ENCODE results near the gene SEPTIN3. TPM values are rescaled to one million over a fixed set of nuclear protein-coding genes. Genes with fewer than 3 reads are reported as not detected.
A peak's percentile ranks its signal among the peaks of the same experiment; 100 is the strongest.

Gene SEPTIN3
- total and polyA plus RNA-seq, 2 donors (not counting 1 experiment from before 2014, with no cell fraction given): 0.05 to 0.33 TPM

- Histone ChIP-seq H3K4me1 (ENCODE audit: control insufficient read depth, extremely low read depth, insufficient read depth, low read length) (peaks cover 2% of the 10 kb centered on the region), H3K9ac (ENCODE audit: insufficient read depth, low read length) (no peak overlapping the region), H3K9me3 (ENCODE audit: control insufficient read depth, insufficient read depth, low read depth, low read length) (no peaks in the 10 kb centered on the region), H3K36me3 (ENCODE audit: control insufficient read depth, insufficient read depth, low read length) (no peaks in the 10 kb centered on the region), H3K27ac (ENCODE audit: insufficient read depth, low read length) (no peak overlapping the region), H3K4me2 (ENCODE audit: extremely low read depth, insufficient read depth, low read length) (no peak overlapping the region), H4K20me1 (ENCODE audit: control insufficient read depth, extremely low read depth, insufficient read depth, low read length) (no peaks in the 10 kb centered on the region), H3K27me3 (ENCODE audit: control insufficient read depth, insufficient read depth, low read length) (peaks cover 6% of the 10 kb centered on the region), H3K4me3 (replicated peaks in 1 of 4; ENCODE audit: control extremely low read depth in 1 of 4, insufficient read depth in 1 of 4, low read depth in 3 of 4, low read length in 4 of 4) (no peak overlapping the region), H2AFZ (ENCODE audit: low read length) (no peak overlapping the region), H3K79me2 (ENCODE audit: control insufficient read depth, insufficient read depth, low read length) (no peaks in the 10 kb centered on the region)
- DNase-seq (ENCODE audit: low read depth in 2 of 2): no peak
- no peak for TF ChIP-seq CTCF (conservative IDR thresholded peaks at IDR 0.05 in 1 of 2, IDR thresholded peaks at IDR 0.05 in 1 of 2; ENCODE audit: low read depth in 1 of 2, low read length in 2 of 2)
- TF ChIP-seq EZH2 (IDR thresholded peaks at IDR 0.05; ENCODE audit: low read length, missing control alignments): no peak
Measured at GRCh38 chr22:41923595-41924276, 45.5 kb upstream of the SEPTIN3 start.

- H3K9me3 ChIP-seq (ENCODE audit: control insufficient read depth, insufficient read depth, low read depth, low read length): no peaks in the 10 kb centered on the region
- no peak overlapping the region for H3K27ac ChIP-seq (ENCODE audit: insufficient read depth, low read length)
- no peak overlapping the region for H3K9ac ChIP-seq (ENCODE audit: insufficient read depth, low read length)
- no peaks in the 10 kb centered on the region for H3K36me3 ChIP-seq (ENCODE audit: control insufficient read depth, insufficient read depth, low read length)
- no peak overlapping the region for H2AFZ ChIP-seq (ENCODE audit: low read length)
- peak; percentile 15 to 28 for DNase-seq (ENCODE audit: low read depth in 2 of 2)
- TF ChIP-seq EZH2 (IDR thresholded peaks at IDR 0.05; ENCODE audit: low read length, missing control alignments) (no peak), CTCF (conservative IDR thresholded peaks at IDR 0.05 in 1 of 2, IDR thresholded peaks at IDR 0.05 in 1 of 2; ENCODE audit: low read depth in 1 of 2, low read length in 2 of 2) (peak; percentile 43 to 48)
- H3K4me3 ChIP-seq (replicated peaks in 1 of 4; ENCODE audit: control extremely low read depth in 1 of 4, insufficient read depth in 1 of 4, low read depth in 3 of 4, low read length in 4 of 4): peak overlapping the region in 1 of 4 experiments; percentile 7
- H3K79me2 ChIP-seq (ENCODE audit: control insufficient read depth, insufficient read depth, low read length): no peaks in the 10 kb centered on the region
- peaks cover 2% of the 10 kb centered on the region for H3K4me1 ChIP-seq (ENCODE audit: control insufficient read depth, extremely low read depth, insufficient read depth, low read length)
- no peaks in the 10 kb centered on the region for H4K20me1 ChIP-seq (ENCODE audit: control insufficient read depth, extremely low read depth, insufficient read depth, low read length)
- peaks cover 6% of the 10 kb centered on the region for H3K27me3 ChIP-seq (ENCODE audit: control insufficient read depth, insufficient read depth, low read length)
- H3K4me2 ChIP-seq (ENCODE audit: extremely low read depth, insufficient read depth, low read length): peak overlapping the region; percentile 45
Measured at GRCh38 chr22:41925783-41926460, 43.3 kb upstream of the SEPTIN3 start.

- DNase-seq (ENCODE audit: low read depth in 2 of 2): no peak
- H4K20me1 ChIP-seq (ENCODE audit: control insufficient read depth, extremely low read depth, insufficient read depth, low read length): no peaks in the 10 kb centered on the region
- TF ChIP-seq CTCF (conservative IDR thresholded peaks at IDR 0.05 in 1 of 2, IDR thresholded peaks at IDR 0.05 in 1 of 2; ENCODE audit: low read depth in 1 of 2, low read length in 2 of 2): no peak
- TF ChIP-seq EZH2 (IDR thresholded peaks at IDR 0.05; ENCODE audit: low read length, missing control alignments): no peak
Measured at GRCh38 chr22:41927813-41928212, 41.4 kb upstream of the SEPTIN3 start.

More at GRCh38 chr22:41927813-41928212, 41.4 kb upstream of the SEPTIN3 start:
- H3K4me1 ChIP-seq (ENCODE audit: control insufficient read depth, extremely low read depth, insufficient read depth, low read length): peaks cover 2% of the 10 kb centered on the region
- H3K79me2 ChIP-seq (ENCODE audit: control insufficient read depth, insufficient read depth, low read length): no peaks in the 10 kb centered on the region
- no peak overlapping the region for H3K27ac ChIP-seq (ENCODE audit: insufficient read depth, low read length)
- no peaks in the 10 kb centered on the region for H3K9me3 ChIP-seq (ENCODE audit: control insufficient read depth, insufficient read depth, low read depth, low read length)
- no peaks in the 10 kb centered on the region for H3K36me3 ChIP-seq (ENCODE audit: control insufficient read depth, insufficient read depth, low read length)
- no peak overlapping the region for H3K4me3 ChIP-seq (replicated peaks in 1 of 4; ENCODE audit: control extremely low read depth in 1 of 4, insufficient read depth in 1 of 4, low read depth in 3 of 4, low read length in 4 of 4)
- H2AFZ ChIP-seq (ENCODE audit: low read length): no peak overlapping the region
- H3K27me3 ChIP-seq (ENCODE audit: control insufficient read depth, insufficient read depth, low read length): peaks cover 6% of the 10 kb centered on the region
- no peak overlapping the region for H3K9ac ChIP-seq (ENCODE audit: insufficient read depth, low read length)
- no peak overlapping the region for H3K4me2 ChIP-seq (ENCODE audit: extremely low read depth, insufficient read depth, low read length)
